ENCODE results near the gene BBS1. TPM values are rescaled to one million over a fixed set of nuclear protein-coding genes. Genes with fewer than 3 reads are reported as not detected.

Gene BBS1
- total RNA-seq, 2 donors from 2014 or later = 106 to 148 TPM

DNA sequence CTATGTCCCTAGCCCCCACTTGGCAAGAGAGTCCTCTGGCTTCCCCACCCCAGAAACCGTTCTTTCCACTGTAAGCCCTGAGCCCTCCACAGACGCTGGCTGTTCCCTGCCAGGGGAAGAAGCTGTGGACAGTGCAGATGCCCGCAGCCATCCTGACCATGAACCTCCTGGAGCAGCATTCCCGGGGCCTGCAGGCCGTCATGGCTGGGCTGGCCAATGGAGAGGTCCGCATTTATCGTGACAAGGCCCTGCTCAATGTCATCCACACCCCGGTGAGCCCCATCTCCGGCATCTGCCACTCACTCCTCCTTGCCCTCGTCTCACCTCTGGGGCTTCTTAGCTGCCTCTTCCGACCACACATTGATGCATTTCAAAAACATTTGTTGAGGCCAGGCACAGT lies 13.2 kb downstream of the BBS1 start:
- TF ChIP-seq, protein P1, sequence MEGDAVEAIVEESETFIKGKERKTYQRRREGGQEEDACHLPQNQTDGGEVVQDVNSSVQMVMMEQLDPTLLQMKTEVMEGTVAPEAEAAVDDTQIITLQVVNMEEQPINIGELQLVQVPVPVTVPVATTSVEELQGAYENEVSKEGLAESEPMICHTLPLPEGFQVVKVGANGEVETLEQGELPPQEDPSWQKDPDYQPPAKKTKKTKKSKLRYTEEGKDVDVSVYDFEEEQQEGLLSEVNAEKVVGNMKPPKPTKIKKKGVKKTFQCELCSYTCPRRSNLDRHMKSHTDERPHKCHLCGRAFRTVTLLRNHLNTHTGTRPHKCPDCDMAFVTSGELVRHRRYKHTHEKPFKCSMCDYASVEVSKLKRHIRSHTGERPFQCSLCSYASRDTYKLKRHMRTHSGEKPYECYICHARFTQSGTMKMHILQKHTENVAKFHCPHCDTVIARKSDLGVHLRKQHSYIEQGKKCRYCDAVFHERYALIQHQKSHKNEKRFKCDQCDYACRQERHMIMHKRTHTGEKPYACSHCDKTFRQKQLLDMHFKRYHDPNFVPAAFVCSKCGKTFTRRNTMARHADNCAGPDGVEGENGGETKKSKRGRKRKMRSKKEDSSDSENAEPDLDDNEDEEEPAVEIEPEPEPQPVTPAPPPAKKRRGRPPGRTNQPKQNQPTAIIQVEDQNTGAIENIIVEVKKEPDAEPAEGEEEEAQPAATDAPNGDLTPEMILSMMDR (IDR thresholded peaks at IDR 0.05) = no peak
- TF ChIP-seq POLR2AphosphoS5 (IDR thresholded peaks at IDR 0.05) (no peak), POLR2A (IDR thresholded peaks at IDR 0.05) (no peak)
- H3K9me3 ChIP-seq = no peaks in the 10 kb centered on the region
- DNase-seq (ENCODE audit: low spot score) = no peak
- H3K27me3 ChIP-seq (replicated peaks; ENCODE audit: insufficient read depth) = no peaks in the 10 kb centered on the region
- H3K27ac ChIP-seq = no peak overlapping the region
- peaks cover 0 to 18% of the 10 kb centered on the region in 2 donors for H3K36me3 ChIP-seq
- WGBS = 88% methylated on average over 11 of the region's 11 CpGs
- no peak overlapping the region for H3K4me3 ChIP-seq
- H3K4me1 ChIP-seq (replicated peaks) = no peaks in the 10 kb centered on the region
- intact Hi-C loops (cut with DNase I) = no loop called here

GRCh38 chr11:66524304-66525040 lies 14.0 kb downstream of the BBS1 start:
- intact Hi-C loops (cut with DNase I) = no loop called here
- TF ChIP-seq, protein P1 (IDR thresholded peaks at IDR 0.05) = no peak
- TF ChIP-seq POLR2A (IDR thresholded peaks at IDR 0.05) (no peak), POLR2AphosphoS5 (IDR thresholded peaks at IDR 0.05) (no peak)
- 74% methylated on average over 10 of the region's 10 CpGs for WGBS
- Histone ChIP-seq H3K27me3 (replicated peaks; ENCODE audit: insufficient read depth) (no peaks in the 10 kb centered on the region), H3K27ac (no peak overlapping the region), H3K4me3 (no peak overlapping the region), H3K4me1 (replicated peaks) (no peaks in the 10 kb centered on the region), H3K36me3 (peaks cover 0 to 18% of the 10 kb centered on the region in 2 donors), H3K9me3 (no peaks in the 10 kb centered on the region)
- no peak for DNase-seq (ENCODE audit: low spot score)

- H3K36me3 ChIP-seq = no peaks in the 10 kb centered on the region
- no peaks in the 10 kb centered on the region for H3K27me3 ChIP-seq (replicated peaks; ENCODE audit: insufficient read depth)
- intact Hi-C loops (cut with DNase I) = no loop called here
- no peak overlapping the region for H3K27ac ChIP-seq
- no peaks in the 10 kb centered on the region for H3K4me1 ChIP-seq (replicated peaks)
- H3K4me3 ChIP-seq = no peak overlapping the region
- WGBS = 76% methylated on average over 10 of the region's 10 CpGs
- no peak for TF ChIP-seq POLR2AphosphoS5 (IDR thresholded peaks at IDR 0.05)
- TF ChIP-seq, protein P1 (IDR thresholded peaks at IDR 0.05) = no peak
- no peak for TF ChIP-seq POLR2A (IDR thresholded peaks at IDR 0.05)
- H3K9me3 ChIP-seq = no peaks in the 10 kb centered on the region
- no peak for DNase-seq (ENCODE audit: low spot score)
These were observed 18.6 kb downstream of the BBS1 start for GRCh38 chr11:66529069-66529468.

- Histone ChIP-seq H3K4me3 (no peak overlapping the region), H3K4me1 (replicated peaks) (no peaks in the 10 kb centered on the region), H3K36me3 (no peaks in the 10 kb centered on the region), H3K27me3 (replicated peaks; ENCODE audit: insufficient read depth) (no peaks in the 10 kb centered on the region), H3K9me3 (no peaks in the 10 kb centered on the region), H3K27ac (no peak overlapping the region)
- 85% methylated on average over 13 of the region's 13 CpGs for WGBS
- TF ChIP-seq POLR2AphosphoS5 (IDR thresholded peaks at IDR 0.05) (no peak), POLR2A (IDR thresholded peaks at IDR 0.05) (no peak)
- TF ChIP-seq, protein P1 (IDR thresholded peaks at IDR 0.05) = no peak
- intact Hi-C loops (cut with DNase I) = no loop called here
- no peak for DNase-seq (ENCODE audit: low spot score)
These were observed 19.2 kb downstream of the BBS1 start for GRCh38 chr11:66529655-66530054.
